Neural cell (in vitro differentiated cells): Measurements from ENCODE around the gene CEACAM18. TPM values are rescaled to one million over a fixed set of nuclear protein-coding genes. Genes with fewer than 3 reads are reported as not detected.

ENCODE experiments used
- H2AFZ ChIP-seq: fragments of 200-600, 300-800 bp; sonication (generic), shearing (Covaris generic); 2 replicates; pipeline ENCODE4 v1.6.0; 2014; ENCODE audit warnings: low read depth, mild to moderate bottlenecking, antibody characterized with exemption, low read length, moderate library complexity
- H3F3A ChIP-seq: fragments of 200-600 bp; shearing (Covaris generic); 2 replicates; pipeline ENCODE4 v1.6.1; 2016; ENCODE audit warnings: mild to moderate bottlenecking, moderate library complexity, mixed read lengths, antibody characterized with exemption, low read length; ENCODE audit not compliant: insufficient read depth, poor library complexity, severe bottlenecking
- H3K27ac ChIP-seq: fragments of 200-600, 300-800 bp; sonication (generic), shearing (Covaris generic); 2 replicates; pipeline ENCODE4 v1.5.1; 2014; ENCODE audit warnings: mild to moderate bottlenecking, low read length, moderate library complexity
- H3K27me3 ChIP-seq: fragments of 300-800, 200-600 bp; sonication (generic), shearing (Covaris generic); 2 replicates; pipeline ENCODE4 v1.6.0; 2014; ENCODE audit warnings: mild to moderate bottlenecking, low read depth, low read length, moderate library complexity; ENCODE audit not compliant: insufficient read depth
- H3K36me3 ChIP-seq: fragments of 300-800, 200-600 bp; sonication (generic), shearing (Covaris generic); 2 replicates; pipeline ENCODE4 v1.5.1; 2014; ENCODE audit warnings: mild to moderate bottlenecking, antibody characterized with exemption, low read length, moderate library complexity; ENCODE audit not compliant: insufficient read depth
- H3K4me2 ChIP-seq: fragments of 300-800, 200-600 bp; sonication (generic), shearing (Covaris generic); 2 replicates; pipeline ENCODE4 v1.6.0; 2014; ENCODE audit warnings: mild to moderate bottlenecking, low read length
- H3K4me3 ChIP-seq: fragments of 300-800, 200-600 bp; sonication (generic), shearing (Covaris generic); 2 replicates; pipeline ENCODE4 v1.5.1; 2014; ENCODE audit warnings: mild to moderate bottlenecking, low read length, moderate library complexity
- H3K79me2 ChIP-seq: fragments of 200-600 bp; shearing (Covaris generic); replicated peaks from 2 replicates; pipeline ENCODE4 v1.6.0; 2014; ENCODE audit warnings: mild to moderate bottlenecking, low read length, moderate library complexity; ENCODE audit not compliant: insufficient read depth
- H3K9ac ChIP-seq: fragments of 300-800, 200-600 bp; sonication (generic), shearing (Covaris generic); 2 replicates; pipeline ENCODE4 v1.6.1; 2016; ENCODE audit warnings: mild to moderate bottlenecking, low read length, mixed read lengths
- H3K9me2 ChIP-seq: fragments of 200-600 bp; shearing (Covaris generic); 2 replicates; pipeline ENCODE4 v1.6.1; 2016; ENCODE audit warnings: mild to moderate bottlenecking, low read length, mixed read lengths; ENCODE audit not compliant: insufficient read depth
- H3K9me3 ChIP-seq: fragments of 200-600, 300-800 bp; sonication (generic), shearing (Covaris generic); 2 replicates; pipeline ENCODE4 v1.6.1; 2016; ENCODE audit warnings: mild to moderate bottlenecking, mixed run types, low read length, moderate library complexity, mixed read lengths
- H4K20me1 ChIP-seq: fragments of 200-600 bp; shearing (Covaris generic); 2 replicates; pipeline ENCODE4 v1.6.1; 2016; ENCODE audit warnings: mild to moderate bottlenecking, mixed run types; ENCODE audit not compliant: insufficient read depth
- CTCF ChIP-seq: fragments of 450-650 bp; IDR thresholded peaks from 2 replicates; pipeline ENCODE4 v1.5.1; 2014; ENCODE audit warnings: antibody characterized with exemption, mild to moderate bottlenecking, moderate library complexity; ENCODE audit not compliant: poor library complexity, severe bottlenecking
- EP300 ChIP-seq: fragments of 450-650 bp; conservative IDR thresholded peaks from 2 replicates; pipeline ENCODE4 v1.6.1; 2014; ENCODE audit warnings: antibody characterized with exemption, mild to moderate bottlenecking, moderate library complexity; ENCODE audit not compliant: poor library complexity, severe bottlenecking
- EZH2 ChIP-seq: fragments of 200-600, 300-800 bp; shearing (Covaris generic), sonication (generic); IDR thresholded peaks from 2 replicates; pipeline ENCODE4 v1.6.1; 2014; ENCODE audit warnings: antibody characterized with exemption, low read length, borderline replicate concordance, mild to moderate bottlenecking; ENCODE audit not compliant: insufficient read depth, poor library complexity, severe bottlenecking
- MXI1 ChIP-seq: fragments of 450-650 bp; conservative IDR thresholded peaks from 2 replicates; pipeline ENCODE4 v1.6.1; 2014; ENCODE audit warnings: antibody characterized with exemption, mild to moderate bottlenecking; ENCODE audit not compliant: poor library complexity, severe bottlenecking
- POLR2AphosphoS5 ChIP-seq: IDR thresholded peaks from 2 replicates; pipeline ENCODE4 v1.6.1; 2012
- RAD21 ChIP-seq: fragments of 450-650 bp; conservative IDR thresholded peaks from 2 replicates; pipeline ENCODE4 v1.6.1; 2014; ENCODE audit warnings: antibody characterized with exemption, mild to moderate bottlenecking, moderate library complexity
- REST ChIP-seq: IDR thresholded peaks from 2 replicates; pipeline ENCODE4 v1.6.1; 2012; ENCODE audit warnings: borderline replicate concordance
- SMC3 ChIP-seq: fragments of 450-650 bp; conservative IDR thresholded peaks from 2 replicates; pipeline ENCODE4 v1.6.1; 2014; ENCODE audit warnings: antibody characterized with exemption, mild to moderate bottlenecking, moderate library complexity; ENCODE audit not compliant: poor library complexity
- TAF1 ChIP-seq: IDR thresholded peaks from 2 replicates; pipeline ENCODE4 v1.6.1; 2012; ENCODE audit warnings: low read depth
- polyA plus RNA-seq: library from polyadenylated mRNA; depleted of rRNA; stranded (reverse); fragments of >200 nt; gene quantifications from 2 replicates; pipeline ENCODE4 v1.2.3, GENCODE V29; 2014

CEACAM18 gene
- polyA plus RNA-seq, 1 donor from 2014 or later = not detected

GRCh38 chr19:51471527-51471926 is 6.8 kb upstream of the CEACAM18 start:
- Histone ChIP-seq H4K20me1 (no peaks in the 10 kb centered on the region), H2AFZ (no peak overlapping the region), H3K27ac (no peak overlapping the region), H3K4me2 (no peak overlapping the region), H3K9ac (no peak overlapping the region), H3K4me3 (no peak overlapping the region), H3K79me2 (no peaks in the 10 kb centered on the region), H3K27me3 (no peaks in the 10 kb centered on the region), H3K9me3 (no peaks in the 10 kb centered on the region), H3K36me3 (no peaks in the 10 kb centered on the region), H3F3A (no peaks in the 10 kb centered on the region), H3K9me2 (no peaks in the 10 kb centered on the region)
- no peak for TF ChIP-seq TAF1
- no peak for TF ChIP-seq SMC3
- TF ChIP-seq RAD21 = no peak
- no peak for TF ChIP-seq REST
- no peak for TF ChIP-seq CTCF
- TF ChIP-seq EP300 = no peak
- no peak for TF ChIP-seq EZH2
- no peak for TF ChIP-seq MXI1

GRCh38 chr19:51472607-51473006 is 5.7 kb upstream of the CEACAM18 start:
- H3K36me3 ChIP-seq = no peaks in the 10 kb centered on the region
- no peaks in the 10 kb centered on the region for H3K9me3 ChIP-seq
- H3K9me2 ChIP-seq = no peaks in the 10 kb centered on the region
- H3K4me2 ChIP-seq = no peak overlapping the region
- no peaks in the 10 kb centered on the region for H3F3A ChIP-seq
- no peak overlapping the region for H3K9ac ChIP-seq
- H4K20me1 ChIP-seq = no peaks in the 10 kb centered on the region
- H3K79me2 ChIP-seq = no peaks in the 10 kb centered on the region
- no peak overlapping the region for H2AFZ ChIP-seq
- no peak overlapping the region for H3K4me3 ChIP-seq
- no peak overlapping the region for H3K27ac ChIP-seq
- no peaks in the 10 kb centered on the region for H3K27me3 ChIP-seq
- TF ChIP-seq RAD21 (no peak), CTCF (no peak), EZH2 (no peak), TAF1 (no peak), REST (no peak), POLR2AphosphoS5 (no peak), MXI1 (no peak), SMC3 (no peak), EP300 (no peak)
